Neural progenitor cell (in vitro differentiated cells): ENCODE measurements around the gene OR6P1. TPM values are rescaled to one million over a fixed set of nuclear protein-coding genes. Genes with fewer than 3 reads are reported as not detected.

Experiments used
- DNase-seq: peaks from one replicate; pipeline ENCODE4 v3.0.0-alpha.2; 2016; ENCODE audit warnings: low spot score
- H2AFZ ChIP-seq: fragments of 200-600 bp; sonication (generic); replicated peaks from 2 replicates; pipeline ENCODE4 v1.6.1; 2016; ENCODE audit warnings: antibody characterized with exemption
- H3F3A ChIP-seq: fragments of 200-600 bp; sonication (generic); 2 replicates; pipeline ENCODE4 v1.6.1; 2016; ENCODE audit warnings: antibody characterized with exemption, low read depth
- H3K27ac ChIP-seq: fragments of 200-600 bp; sonication (generic); 2 replicates; pipeline ENCODE4 v1.5.1; 2016; ENCODE audit warnings: mild to moderate bottlenecking
- H3K27me3 ChIP-seq: fragments of 200-600 bp; sonication (generic); 2 replicates; pipeline ENCODE4 v1.6.1; 2016; ENCODE audit warnings: mild to moderate bottlenecking, moderate library complexity
- H3K36me3 ChIP-seq: fragments of 200-600 bp; sonication (generic); 2 replicates; pipeline ENCODE4 v1.5.1; 2016
- H3K4me1 ChIP-seq: fragments of 200-600 bp; sonication (generic); 2 replicates; pipeline ENCODE4 v1.6.1; 2016; ENCODE audit warnings: mixed run types
- H3K4me2 ChIP-seq: fragments of 200-600 bp; sonication (generic); 2 replicates; pipeline ENCODE4 v1.6.1; 2016
- H3K4me3 ChIP-seq: fragments of 200-600 bp; sonication (generic); 2 replicates; pipeline ENCODE4 v1.5.1; 2016
- H3K79me2 ChIP-seq: fragments of 200-600 bp; sonication (generic); 2 replicates; pipeline ENCODE4 v1.6.1; 2016; ENCODE audit warnings: low read depth
- H3K9ac ChIP-seq: fragments of 200-600 bp; sonication (generic); 2 replicates; pipeline ENCODE4 v1.6.1; 2016
- H3K9me3 ChIP-seq: fragments of 200-600 bp; sonication (generic); 2 replicates; pipeline ENCODE4 v1.5.1; 2016; ENCODE audit warnings: low read depth
- H4K20me1 ChIP-seq: fragments of 200-600 bp; sonication (generic); 2 replicates; pipeline ENCODE4 v1.6.1; 2016; ENCODE audit warnings: low read depth
- H3K27ac Mint-ChIP-seq: 3 replicates; pipeline ENCODE4 v1.8.0; 2021; ENCODE audit warnings: mixed read lengths
- H3K27me3 Mint-ChIP-seq: 2 replicates; pipeline ENCODE4 v1.8.0; 2022; ENCODE audit warnings: low read depth, mild to moderate bottlenecking, inconsistent platforms, moderate library complexity, mixed read lengths; ENCODE audit not compliant: insufficient read depth
- H3K36me3 Mint-ChIP-seq: 3 replicates; pipeline ENCODE4 v1.8.0; 2021; ENCODE audit warnings: mixed read lengths
- H3K4me1 Mint-ChIP-seq: 3 replicates; pipeline ENCODE4 v1.8.0; 2021; ENCODE audit warnings: mixed read lengths
- H3K4me3 Mint-ChIP-seq: 3 replicates; pipeline ENCODE4 v1.8.0; 2021; ENCODE audit warnings: mild to moderate bottlenecking, moderate library complexity, mixed read lengths
- H3K9me3 Mint-ChIP-seq: 3 replicates; pipeline ENCODE4 v1.8.0; 2020; ENCODE audit warnings: mixed read lengths
- CTCF ChIP-seq: fragments of 200-600 bp; sonication (generic); IDR thresholded peaks from 2 replicates; pipeline ENCODE4 v1.5.1; 2017; ENCODE audit warnings: antibody characterized with exemption, mild to moderate bottlenecking
- EZH2 ChIP-seq: fragments of 200-600 bp; sonication (generic); IDR thresholded peaks from 2 replicates; pipeline ENCODE4 v1.6.1; 2017; ENCODE audit warnings: antibody characterized with exemption, mild to moderate bottlenecking, moderate library complexity
- EZH2phosphoT487 ChIP-seq: fragments of 200-600 bp; sonication (generic); IDR thresholded peaks from 2 replicates; pipeline ENCODE4 v1.6.1; 2017; ENCODE audit warnings: antibody characterized with exemption
- total RNA-seq: library from RNA; depleted of rRNA; stranded (reverse); fragments of >200 nt; gene quantifications from 2 replicates; pipeline ENCODE4 v1.2.3, GENCODE V29; 2015; ENCODE audit warnings: low replicate concordance

Gene OR6P1
- not detected in 2 replicates for total RNA-seq

GRCh38 chr1:158570480-158570879, at the start of gene OR6P1:
Gene OR6P1, minus strand, starts transcription at chr1:158570580. Its CDS starts 6,976 bp downstream, at chr1:158563604.
- no peak within 1 kb of the TSS for H3K4me2 ChIP-seq
- Mint-ChIP-seq H3K27me3 (no peaks in the 10 kb centered on the region), H3K36me3 (no peaks in the 10 kb centered on the region), H3K4me3 (no peak within 1 kb of the TSS), H3K27ac (no peak within 1 kb of the TSS), H3K4me1 (no peaks in the 10 kb centered on the region), H3K9me3 (no peaks in the 10 kb centered on the region)
- H3K9me3 ChIP-seq = no peaks in the 10 kb centered on the region
- H3K4me1 ChIP-seq = no peaks in the 10 kb centered on the region
- H3F3A ChIP-seq = no peaks in the 10 kb centered on the region
- no peaks in the 10 kb centered on the region for H4K20me1 ChIP-seq
- no peaks in the 10 kb centered on the region for H3K79me2 ChIP-seq
- H3K4me3 ChIP-seq = no peak within 1 kb of the TSS
- DNase-seq = no peak
- no peak within 1 kb of the TSS for H3K27ac ChIP-seq
- no peak for TF ChIP-seq EZH2phosphoT487
- TF ChIP-seq CTCF = no peak
- no peak for TF ChIP-seq EZH2
- no peaks in the 10 kb centered on the region for H3K36me3 ChIP-seq
- H2AFZ ChIP-seq = no peak within 1 kb of the TSS
- H3K9ac ChIP-seq = no peak within 1 kb of the TSS
- H3K27me3 ChIP-seq = no peaks in the 10 kb centered on the region

- no peaks in the 10 kb centered on the region for H3K4me1 Mint-ChIP-seq
- no peak overlapping the region for H3K27ac Mint-ChIP-seq
- no peaks in the 10 kb centered on the region for H3K9me3 Mint-ChIP-seq
- TF ChIP-seq EZH2phosphoT487 (no peak), EZH2 (no peak), CTCF (no peak)
- Histone ChIP-seq H3K4me3 (no peak overlapping the region), H3K9me3 (no peaks in the 10 kb centered on the region), H4K20me1 (no peaks in the 10 kb centered on the region), H3K9ac (no peak overlapping the region), H3K4me1 (no peaks in the 10 kb centered on the region), H3F3A (no peaks in the 10 kb centered on the region), H3K4me2 (no peak overlapping the region), H3K79me2 (no peaks in the 10 kb centered on the region), H3K27me3 (no peaks in the 10 kb centered on the region), H3K27ac (no peak overlapping the region), H3K36me3 (no peaks in the 10 kb centered on the region), H2AFZ (no peak overlapping the region)
- no peaks in the 10 kb centered on the region for H3K36me3 Mint-ChIP-seq
- no peak for DNase-seq
- peaks cover 3% of the 10 kb centered on the region for H3K27me3 Mint-ChIP-seq
- no peak overlapping the region for H3K4me3 Mint-ChIP-seq
Measured at GRCh38 chr1:158613764-158614163, 43.4 kb upstream of the OR6P1 start.

- TF ChIP-seq EZH2 (no peak), EZH2phosphoT487 (no peak), CTCF (no peak)
- no peaks in the 10 kb centered on the region for H3K36me3 ChIP-seq
- H3K9ac ChIP-seq = no peak overlapping the region
- Mint-ChIP-seq H3K27me3 (peaks cover 3% of the 10 kb centered on the region), H3K4me1 (no peaks in the 10 kb centered on the region), H3K36me3 (no peaks in the 10 kb centered on the region), H3K4me3 (no peak overlapping the region), H3K9me3 (no peaks in the 10 kb centered on the region), H3K27ac (no peak overlapping the region)
- H3F3A ChIP-seq = no peaks in the 10 kb centered on the region
- H2AFZ ChIP-seq = no peak overlapping the region
- no peaks in the 10 kb centered on the region for H3K9me3 ChIP-seq
- no peak overlapping the region for H3K4me2 ChIP-seq
- H3K27me3 ChIP-seq = no peaks in the 10 kb centered on the region
- H3K79me2 ChIP-seq = no peaks in the 10 kb centered on the region
- H4K20me1 ChIP-seq = no peaks in the 10 kb centered on the region
- H3K27ac ChIP-seq = no peak overlapping the region
- H3K4me1 ChIP-seq = no peaks in the 10 kb centered on the region
- H3K4me3 ChIP-seq = no peak overlapping the region
- no peak for DNase-seq
Measured at GRCh38 chr1:158611916-158612315, 41.5 kb upstream of the OR6P1 start.
